Coronary artery (tissue), 2 donors: ENCODE results near the gene GNPNAT1.

ENCODE experiments used
- DNase-seq: peaks from one replicate; pipeline ENCODE4 v3.0.0-alpha.2; 2017; ENCODE audit warnings: low spot score
- H3K27ac ChIP-seq, 2 donors: fragments of 200-600 bp; sonication (generic); one replicate each; pipeline ENCODE4 v1.5.1; 2016 to 2019
- H3K4me3 ChIP-seq: fragments of 200-600 bp; sonication (generic); 2 replicates; pipeline ENCODE4 v1.5.1; 2016; ENCODE audit warnings: mild to moderate bottlenecking, moderate library complexity
- CTCF ChIP-seq: fragments of 200-600 bp; sonication (generic); IDR thresholded peaks from one replicate; pipeline ENCODE4 v1.5.1; 2019; ENCODE audit warnings: antibody characterized with exemption

GNPNAT1 gene

GRCh38 chr14:52748647-52749292 is 42.6 kb downstream of the GNPNAT1 start:
- no peak for TF ChIP-seq CTCF
- Histone ChIP-seq H3K27ac (no peak overlapping the region), H3K4me3 (no peak overlapping the region)
- DNase-seq = no peak

DNA sequence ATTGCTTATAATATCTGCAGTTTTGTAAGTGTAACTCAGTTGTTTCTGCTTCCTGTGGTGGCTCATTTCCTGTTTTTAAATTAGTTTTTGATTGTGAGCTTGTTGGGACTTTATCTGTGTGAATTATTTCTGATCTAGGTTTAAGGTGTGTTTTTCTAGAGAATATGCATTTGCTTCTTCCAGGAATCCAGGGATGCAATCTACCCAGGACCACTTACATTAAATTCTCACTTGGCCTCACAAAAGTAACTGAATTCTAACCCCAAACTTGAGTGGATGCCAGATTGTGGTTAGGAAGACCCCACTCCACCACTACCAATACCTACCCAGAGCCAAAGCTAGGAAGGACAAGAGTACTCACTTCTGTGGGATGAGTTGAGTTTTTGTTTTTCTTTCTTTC is 49.5 kb downstream of the GNPNAT1 start:
- DNase-seq = no peak
- Histone ChIP-seq H3K27ac (peak overlapping the region in 1 of 2 donors; percentile 25), H3K4me3 (no peak overlapping the region)
- no peak for TF ChIP-seq CTCF

- no peak overlapping the region for H3K27ac ChIP-seq
- no peak for DNase-seq
- TF ChIP-seq CTCF = no peak
- no peak overlapping the region for H3K4me3 ChIP-seq
Measured at GRCh38 chr14:52740751-52741150, 50.7 kb downstream of the GNPNAT1 start.

GRCh38 chr14:52738409-52738808 is 53.0 kb downstream of the GNPNAT1 start:
- TF ChIP-seq CTCF = no peak
- DNase-seq = no peak
- Histone ChIP-seq H3K4me3 (no peak overlapping the region), H3K27ac (no peak overlapping the region)

DNA sequence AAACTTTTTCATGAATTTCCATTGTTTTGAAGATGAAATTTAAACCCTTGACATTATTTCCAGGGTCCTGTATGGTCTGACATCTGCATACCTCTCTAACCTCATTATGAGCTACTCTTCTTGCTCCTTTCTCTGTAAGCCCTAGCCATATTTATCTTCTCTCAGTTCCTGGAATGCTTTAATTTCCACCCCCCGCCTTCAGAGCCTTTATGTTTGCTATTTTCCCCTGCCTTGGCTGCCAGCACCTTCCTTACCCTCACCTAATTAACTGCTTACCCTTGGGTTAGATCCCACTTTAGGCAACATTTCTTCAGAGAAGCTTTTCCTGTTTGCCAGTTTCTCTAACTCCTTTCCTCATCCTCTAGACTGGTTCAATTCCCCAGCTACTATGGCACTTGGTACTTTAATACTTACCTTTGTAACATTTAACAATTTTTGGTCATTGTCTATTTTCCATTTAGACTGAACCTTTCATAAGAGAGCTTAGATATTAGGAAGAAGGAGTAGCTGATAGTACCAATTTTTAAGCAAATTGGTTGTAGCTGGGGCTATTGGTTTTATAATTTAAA is 55.4 kb downstream of the GNPNAT1 start:
- no peak for TF ChIP-seq CTCF
- DNase-seq = no peak
- Histone ChIP-seq H3K4me3 (no peak overlapping the region), H3K27ac (no peak overlapping the region)

GRCh38 chr14:52733824-52734223 is 57.6 kb downstream of the GNPNAT1 start:
- H3K27ac ChIP-seq = no peak overlapping the region
- no peak for TF ChIP-seq CTCF
- no peak overlapping the region for H3K4me3 ChIP-seq
- DNase-seq = no peak

- no peak for TF ChIP-seq CTCF
- peak overlapping the region; percentile 73 to 96 for H3K27ac ChIP-seq
- H3K4me3 ChIP-seq = peak overlapping the region; percentile 97
- DNase-seq = no peak
Measured at GRCh38 chr14:52730709-52731111, 60.7 kb downstream of the GNPNAT1 start.
